Head of caudate nucleus (tissue), 42 donors: ENCODE results near the gene EID3.
"Not testable (repeated sequence)": the region's sequence is repeated elsewhere in the genome, so short reads cannot be mapped to it uniquely, and the experiment has no call there.

Experiments
- DNase-seq, 42 donors: peaks; one replicate each; pipeline versions ENCODE4 v3.0.0 to v3.0.0-alpha.2; 2020 to 2021; ENCODE audit warnings: mixed read lengths in 7 of 42
- intact Hi-C: fragments of 100-400 bp; cut with DNase I; formaldehyde crosslinking; loops from one replicate; pipeline ENCODE4 v1.15.0; 2022

EID3 gene

GRCh38 chr12:104328790-104329189 lies 25.3 kb downstream of the EID3 start:
- intact Hi-C loops: no loop called here

GRCh38 chr12:104329707-104330532 lies 26.4 kb downstream of the EID3 start:
- intact Hi-C loops: no loop called here
- DNase-seq: no peak

More at GRCh38 chr12:104328790-104329189, 25.3 kb downstream of the EID3 start:
- no peak for DNase-seq

- no peak for DNase-seq
- intact Hi-C loops: no loop called here
Observed at GRCh38 chr12:104331376-104331775, 27.8 kb downstream of the EID3 start.

GRCh38 chr12:104332273-104332672 lies 28.7 kb downstream of the EID3 start:
- intact Hi-C loops, DNase-seq: not testable (repeated sequence)

- intact Hi-C loops: no loop called here
- DNase-seq: no peak
Observed at GRCh38 chr12:104333692-104334255, 30.2 kb downstream of the EID3 start.

- intact Hi-C loops: no loop called here
- no peak for DNase-seq
Observed at GRCh38 chr12:104334581-104334980, 31.0 kb downstream of the EID3 start.

- intact Hi-C loops: no loop called here
Observed at GRCh38 chr12:104336115-104336514, 32.6 kb downstream of the EID3 start.

GRCh38 chr12:104337030-104337558 lies 33.6 kb downstream of the EID3 start:
- intact Hi-C loops: no loop called here

More at GRCh38 chr12:104336115-104336514, 32.6 kb downstream of the EID3 start:
- no peak for DNase-seq

GRCh38 chr12:104339663-104340062 lies 36.1 kb downstream of the EID3 start:
- intact Hi-C loops: no loop called here
- DNase-seq: peak in 5 of 42 donors; percentile 18 to 39 (median 26)

More at GRCh38 chr12:104337030-104337558, 33.6 kb downstream of the EID3 start:
- DNase-seq: no peak

- intact Hi-C loops: no loop called here
- DNase-seq: no peak
Observed at GRCh38 chr12:104340177-104340576, 36.6 kb downstream of the EID3 start.

GRCh38 chr12:104340925-104341611 lies 37.5 kb downstream of the EID3 start:
- intact Hi-C loops: no loop called here
- peak in 41 of 42 donors; percentile 14 to 78 (median 48) for DNase-seq

GRCh38 chr12:104342147-104342546 lies 38.6 kb downstream of the EID3 start:
- intact Hi-C loops: no loop called here
- DNase-seq: no peak

GRCh38 chr12:104342635-104343249 lies 39.2 kb downstream of the EID3 start:
- intact Hi-C loops: no loop called here
- DNase-seq: no peak

- intact Hi-C loops: no loop called here
- DNase-seq: no peak
Observed at GRCh38 chr12:104344682-104345081, 41.1 kb downstream of the EID3 start.

- peak in 2 of 42 donors; percentile 29 to 46 for DNase-seq
- intact Hi-C loops: no loop called here
Observed at GRCh38 chr12:104345234-104346066, 41.9 kb downstream of the EID3 start.

GRCh38 chr12:104347374-104348075 lies 44.0 kb downstream of the EID3 start:
- DNase-seq: no peak
- intact Hi-C loops: no loop called here

- DNase-seq: no peak
- intact Hi-C loops: no loop called here
Observed at GRCh38 chr12:104348283-104348993, 44.9 kb downstream of the EID3 start.
